OCI-LY3 (cell line): ENCODE data around the gene PKHD1.

ENCODE experiments used
- EZH2phosphoT487 ChIP-seq: fragments of 200-600 bp; shearing (Covaris generic); IDR thresholded peaks from 2 replicates; pipeline ENCODE4 v1.6.1; 2018; ENCODE audit warnings: antibody characterized with exemption, mixed run types, low read depth
- TF ChIP-seq, protein P1 (sequence below): fragments of 200-600, 300-600 bp; sonication (generic); IDR thresholded peaks from 2 replicates; pipeline ENCODE4 v1.5.1; 2014; ENCODE audit warnings: antibody characterized with exemption, low read length, low read depth

DNA sequence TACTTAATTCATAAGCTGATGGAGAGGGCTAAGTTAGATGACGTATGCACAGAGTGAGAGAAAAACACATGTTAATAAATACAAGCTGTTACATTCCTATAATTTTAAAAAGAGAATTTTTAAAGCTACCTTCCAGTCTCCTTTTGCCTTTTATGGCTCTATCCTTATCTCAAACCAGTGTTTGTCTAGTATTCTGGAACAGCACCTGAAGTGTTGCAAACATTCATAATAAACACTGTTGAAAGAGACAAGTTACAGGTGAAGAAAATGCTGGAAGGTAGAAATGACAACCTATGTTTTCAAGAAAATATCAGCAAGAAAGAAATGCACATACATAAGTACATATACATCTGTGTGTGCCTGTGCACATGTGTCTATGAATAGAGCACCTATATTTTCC is 409.1 kb downstream of the PKHD1 start:
- TF ChIP-seq, protein P1, sequence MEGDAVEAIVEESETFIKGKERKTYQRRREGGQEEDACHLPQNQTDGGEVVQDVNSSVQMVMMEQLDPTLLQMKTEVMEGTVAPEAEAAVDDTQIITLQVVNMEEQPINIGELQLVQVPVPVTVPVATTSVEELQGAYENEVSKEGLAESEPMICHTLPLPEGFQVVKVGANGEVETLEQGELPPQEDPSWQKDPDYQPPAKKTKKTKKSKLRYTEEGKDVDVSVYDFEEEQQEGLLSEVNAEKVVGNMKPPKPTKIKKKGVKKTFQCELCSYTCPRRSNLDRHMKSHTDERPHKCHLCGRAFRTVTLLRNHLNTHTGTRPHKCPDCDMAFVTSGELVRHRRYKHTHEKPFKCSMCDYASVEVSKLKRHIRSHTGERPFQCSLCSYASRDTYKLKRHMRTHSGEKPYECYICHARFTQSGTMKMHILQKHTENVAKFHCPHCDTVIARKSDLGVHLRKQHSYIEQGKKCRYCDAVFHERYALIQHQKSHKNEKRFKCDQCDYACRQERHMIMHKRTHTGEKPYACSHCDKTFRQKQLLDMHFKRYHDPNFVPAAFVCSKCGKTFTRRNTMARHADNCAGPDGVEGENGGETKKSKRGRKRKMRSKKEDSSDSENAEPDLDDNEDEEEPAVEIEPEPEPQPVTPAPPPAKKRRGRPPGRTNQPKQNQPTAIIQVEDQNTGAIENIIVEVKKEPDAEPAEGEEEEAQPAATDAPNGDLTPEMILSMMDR, result no peak
- TF ChIP-seq EZH2phosphoT487, result no peak
